WTC11 (cell line): Measurements from ENCODE around the gene GALNT5. TPM values are rescaled to one million over a fixed set of nuclear protein-coding genes. Genes with fewer than 3 reads are reported as not detected.

ENCODE experiments used
- ATAC-seq: fragments of 200-7000 bp; cut with Tn5 transposase; 2 replicates; pipeline ENCODE4 v1.10.0; 2021; ENCODE audit warnings: mild to moderate bottlenecking, moderate library complexity
- CTCF ChIA-PET: fragments of 300-600 bp; sonication (Branson Sonifier 250); formaldehyde crosslinking; loops from one replicate; lab custom pipeline; 2021; ENCODE audit warnings: antibody characterized with exemption; lab: Charles Lee
- POLR2A ChIA-PET: fragments of 350-600 bp; sonication (Branson Sonifier 250); formaldehyde crosslinking; loops from one replicate; lab custom pipeline; 2021; ENCODE audit warnings: antibody characterized with exemption; lab: Charles Lee
- DNase-seq: peaks from one replicate; pipeline ENCODE4 v3.0.0; 2021; ENCODE audit warnings: low spot score
- H3K27ac Mint-ChIP-seq: 2 replicates; pipeline ENCODE4 v1.8.0; 2021; ENCODE audit warnings: mixed read lengths
- H3K27me3 Mint-ChIP-seq: 2 replicates; pipeline ENCODE4 v1.8.0; 2021; ENCODE audit warnings: low read depth, mild to moderate bottlenecking, moderate library complexity, mixed read lengths
- H3K36me3 Mint-ChIP-seq: 2 replicates; pipeline ENCODE4 v1.8.0; 2021; ENCODE audit warnings: mixed read lengths
- H3K4me1 Mint-ChIP-seq: 2 replicates; pipeline ENCODE4 v1.8.0; 2022; ENCODE audit warnings: mixed read lengths
- H3K4me3 Mint-ChIP-seq: 2 replicates; pipeline ENCODE4 v1.8.0; 2021; ENCODE audit warnings: mild to moderate bottlenecking, moderate library complexity, mixed read lengths
- H3K9me3 Mint-ChIP-seq: 2 replicates; pipeline ENCODE4 v1.8.0; 2021; ENCODE audit warnings: mixed read lengths
- ATF1 ChIP-seq: sonication (generic); formaldehyde crosslinking; IDR thresholded peaks from 2 replicates; pipeline ENCODE4 v1.8.1; 2023; ENCODE audit warnings: mild to moderate bottlenecking, moderate library complexity, missing genetic modification reagents
- ELF4 ChIP-seq: sonication (generic); formaldehyde crosslinking; IDR thresholded peaks from 2 replicates; pipeline ENCODE4 v1.8.1; 2022; ENCODE audit warnings: low read depth, mild to moderate bottlenecking, moderate library complexity, missing genetic modification reagents
- KAT7 ChIP-seq: sonication (generic); formaldehyde crosslinking; IDR thresholded peaks from 2 replicates; pipeline ENCODE4 v1.8.1; 2023; ENCODE audit warnings: missing genetic modification reagents, mild to moderate bottlenecking, borderline replicate concordance
- NFYB ChIP-seq: sonication (generic); formaldehyde crosslinking; conservative IDR thresholded peaks from 2 replicates; pipeline ENCODE4 v1.8.0; 2022; ENCODE audit warnings: low read depth, missing genetic modification reagents
- NR3C1 ChIP-seq: sonication (generic); formaldehyde crosslinking; conservative IDR thresholded peaks from 2 replicates; pipeline ENCODE4 v1.8.1; 2023; ENCODE audit warnings: low read depth, mild to moderate bottlenecking, missing genetic modification reagents
- RELA ChIP-seq: sonication (generic); formaldehyde crosslinking; IDR thresholded peaks from 2 replicates; pipeline ENCODE4 v1.8.1; 2022; ENCODE audit warnings: missing genetic modification reagents, mild to moderate bottlenecking, borderline replicate concordance
- SMAD4 ChIP-seq: sonication (generic); formaldehyde crosslinking; IDR thresholded peaks from 2 replicates; pipeline ENCODE4 v1.8.0; 2022; ENCODE audit warnings: mild to moderate bottlenecking, missing genetic modification reagents
- SOX15 ChIP-seq: fragments of 250-450 bp; sonication (Bioruptor Pico); IDR thresholded peaks from 2 replicates; pipeline ENCODE4 v1.9.0; 2021; ENCODE audit warnings: mild to moderate bottlenecking
- SP1 ChIP-seq: sonication (generic); formaldehyde crosslinking; conservative IDR thresholded peaks from 2 replicates; pipeline ENCODE4 v1.8.1; 2022; ENCODE audit warnings: missing genetic modification reagents
- TEAD1 ChIP-seq: sonication (generic); formaldehyde crosslinking; IDR thresholded peaks from 2 replicates; pipeline ENCODE4 v1.8.0; 2022; ENCODE audit warnings: mild to moderate bottlenecking, missing genetic modification reagents
- ZNF138 ChIP-seq: sonication (generic); formaldehyde crosslinking; conservative IDR thresholded peaks from 2 replicates; pipeline ENCODE4 v1.8.1; 2022; ENCODE audit warnings: mild to moderate bottlenecking, moderate library complexity, missing genetic modification reagents
- ZNF219 ChIP-seq: sonication (generic); formaldehyde crosslinking; IDR thresholded peaks from 2 replicates; pipeline ENCODE4 v1.8.0; 2023; ENCODE audit warnings: missing genetic modification reagents, mild to moderate bottlenecking, borderline replicate concordance
- ZNF317 ChIP-seq: sonication (generic); formaldehyde crosslinking; IDR thresholded peaks from 2 replicates; pipeline ENCODE4 v1.8.1; 2023; ENCODE audit warnings: low read depth, mild to moderate bottlenecking, moderate library complexity, missing genetic modification reagents, borderline replicate concordance
- ZNF416 ChIP-seq: fragments of 250-450 bp; sonication (Bioruptor Pico); IDR thresholded peaks from 2 replicates; pipeline ENCODE4 v1.9.0; 2021; ENCODE audit warnings: mild to moderate bottlenecking, inconsistent platforms
- ZNF423 ChIP-seq: fragments of 250-450 bp; sonication (Bioruptor Pico); IDR thresholded peaks from 2 replicates; pipeline ENCODE4 v2.1.2; 2022; ENCODE audit warnings: mild to moderate bottlenecking, moderate library complexity
- ZSCAN18 ChIP-seq: fragments of 250-450 bp; sonication (Bioruptor Pico); IDR thresholded peaks from 2 replicates; pipeline ENCODE4 v2.1.2; 2022; ENCODE audit warnings: mild to moderate bottlenecking, moderate library complexity
- total RNA-seq: library from RNA; stranded (reverse); gene quantifications from 3 replicates; pipeline ENCODE4 v1.2.3, GENCODE V29; 2021
- TF ChIP-seq, protein P1 (sequence below): sonication (generic); formaldehyde crosslinking; IDR thresholded peaks from 2 replicates; pipeline ENCODE4 v1.8.1; 2022; ENCODE audit warnings: low read depth, missing genetic modification reagents, borderline replicate concordance
- TF ChIP-seq, protein P2 (sequence below): sonication (generic); formaldehyde crosslinking; IDR thresholded peaks from 2 replicates; pipeline ENCODE4 v1.8.1; 2022; ENCODE audit warnings: mild to moderate bottlenecking, moderate library complexity, missing genetic modification reagents
- TF ChIP-seq, protein P3 (sequence below): sonication (generic); formaldehyde crosslinking; IDR thresholded peaks from 2 replicates; pipeline ENCODE4 v1.8.1; 2022; ENCODE audit warnings: missing genetic modification reagents, borderline replicate concordance
- TF ChIP-seq, protein P4 (sequence below): sonication (generic); formaldehyde crosslinking; IDR thresholded peaks from 2 replicates; pipeline ENCODE4 v1.8.1; 2023; ENCODE audit warnings: mild to moderate bottlenecking, moderate library complexity, missing genetic modification reagents
- TF ChIP-seq, protein P5 (sequence below): fragments of 250-450 bp; sonication (Bioruptor Pico); IDR thresholded peaks from 2 replicates; pipeline ENCODE4 v1.9.0; 2021; ENCODE audit warnings: mild to moderate bottlenecking

Gene GALNT5
- total RNA-seq, 1 experiment from 2014 or later, result 0.17 TPM

GRCh38 chr2:157216286-157216965 is 41.1 kb upstream of the GALNT5 start (continued):
- TF ChIP-seq, protein P1, sequence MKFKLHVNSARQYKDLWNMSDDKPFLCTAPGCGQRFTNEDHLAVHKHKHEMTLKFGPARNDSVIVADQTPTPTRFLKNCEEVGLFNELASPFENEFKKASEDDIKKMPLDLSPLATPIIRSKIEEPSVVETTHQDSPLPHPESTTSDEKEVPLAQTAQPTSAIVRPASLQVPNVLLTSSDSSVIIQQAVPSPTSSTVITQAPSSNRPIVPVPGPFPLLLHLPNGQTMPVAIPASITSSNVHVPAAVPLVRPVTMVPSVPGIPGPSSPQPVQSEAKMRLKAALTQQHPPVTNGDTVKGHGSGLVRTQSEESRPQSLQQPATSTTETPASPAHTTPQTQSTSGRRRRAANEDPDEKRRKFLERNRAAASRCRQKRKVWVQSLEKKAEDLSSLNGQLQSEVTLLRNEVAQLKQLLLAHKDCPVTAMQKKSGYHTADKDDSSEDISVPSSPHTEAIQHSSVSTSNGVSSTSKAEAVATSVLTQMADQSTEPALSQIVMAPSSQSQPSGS (CRISPR knock-in tag), result no peak
- no peak for TF ChIP-seq KAT7 (CRISPR knock-in tag)
- TF ChIP-seq SOX15 (CRISPR knock-in tag), result no peak
- TF ChIP-seq, protein P2, sequence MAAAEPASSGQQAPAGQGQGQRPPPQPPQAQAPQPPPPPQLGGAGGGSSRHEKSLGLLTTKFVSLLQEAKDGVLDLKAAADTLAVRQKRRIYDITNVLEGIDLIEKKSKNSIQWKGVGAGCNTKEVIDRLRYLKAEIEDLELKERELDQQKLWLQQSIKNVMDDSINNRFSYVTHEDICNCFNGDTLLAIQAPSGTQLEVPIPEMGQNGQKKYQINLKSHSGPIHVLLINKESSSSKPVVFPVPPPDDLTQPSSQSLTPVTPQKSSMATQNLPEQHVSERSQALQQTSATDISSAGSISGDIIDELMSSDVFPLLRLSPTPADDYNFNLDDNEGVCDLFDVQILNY (CRISPR knock-in tag), result no peak
- TF ChIP-seq TEAD1 (CRISPR knock-in tag), result no peak

- DNase-seq (no peak), ATAC-seq (no peak)
- TF ChIP-seq ZNF317 (CRISPR knock-in tag) (no peak), SMAD4 (no peak), SP1 (CRISPR knock-in tag) (no peak), SOX15 (CRISPR knock-in tag) (no peak), ELF4 (CRISPR knock-in tag) (no peak), ZNF138 (CRISPR knock-in tag) (no peak), NR3C1 (CRISPR knock-in tag) (no peak)
- TF ChIP-seq, protein P3, sequence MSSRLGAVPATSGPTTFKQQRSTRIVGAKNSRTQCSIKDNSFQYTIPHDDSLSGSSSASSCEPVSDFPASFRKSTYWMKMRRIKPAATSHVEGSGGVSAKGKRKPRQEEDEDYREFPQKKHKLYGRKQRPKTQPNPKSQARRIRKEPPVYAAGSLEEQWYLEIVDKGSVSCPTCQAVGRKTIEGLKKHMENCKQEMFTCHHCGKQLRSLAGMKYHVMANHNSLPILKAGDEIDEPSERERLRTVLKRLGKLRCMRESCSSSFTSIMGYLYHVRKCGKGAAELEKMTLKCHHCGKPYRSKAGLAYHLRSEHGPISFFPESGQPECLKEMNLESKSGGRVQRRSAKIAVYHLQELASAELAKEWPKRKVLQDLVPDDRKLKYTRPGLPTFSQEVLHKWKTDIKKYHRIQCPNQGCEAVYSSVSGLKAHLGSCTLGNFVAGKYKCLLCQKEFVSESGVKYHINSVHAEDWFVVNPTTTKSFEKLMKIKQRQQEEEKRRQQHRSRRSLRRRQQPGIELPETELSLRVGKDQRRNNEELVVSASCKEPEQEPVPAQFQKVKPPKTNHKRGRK (CRISPR knock-in tag), result no peak
- TF ChIP-seq, protein P4, sequence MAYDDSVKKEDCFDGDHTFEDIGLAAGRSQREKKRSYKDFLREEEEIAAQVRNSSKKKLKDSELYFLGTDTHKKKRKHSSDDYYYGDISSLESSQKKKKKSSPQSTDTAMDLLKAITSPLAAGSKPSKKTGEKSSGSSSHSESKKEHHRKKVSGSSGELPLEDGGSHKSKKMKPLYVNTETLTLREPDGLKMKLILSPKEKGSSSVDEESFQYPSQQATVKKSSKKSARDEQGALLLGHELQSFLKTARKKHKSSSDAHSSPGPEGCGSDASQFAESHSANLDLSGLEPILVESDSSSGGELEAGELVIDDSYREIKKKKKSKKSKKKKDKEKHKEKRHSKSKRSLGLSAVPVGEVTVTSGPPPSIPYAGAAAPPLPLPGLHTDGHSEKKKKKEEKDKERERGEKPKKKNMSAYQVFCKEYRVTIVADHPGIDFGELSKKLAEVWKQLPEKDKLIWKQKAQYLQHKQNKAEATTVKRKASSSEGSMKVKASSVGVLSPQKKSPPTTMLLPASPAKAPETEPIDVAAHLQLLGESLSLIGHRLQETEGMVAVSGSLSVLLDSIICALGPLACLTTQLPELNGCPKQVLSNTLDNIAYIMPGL, result no peak
- Mint-ChIP-seq H3K27me3 (no peaks in the 10 kb centered on the region), H3K4me3 (no peak overlapping the region), H3K36me3 (no peaks in the 10 kb centered on the region), H3K27ac (no peak overlapping the region), H3K9me3 (peaks cover 3% of the 10 kb centered on the region; the same call in 1 of the 2 replicates), H3K4me1 (no peaks in the 10 kb centered on the region)
- POLR2A ChIA-PET, result no interaction called here
- CTCF ChIA-PET, result no interaction called here
Observed at GRCh38 chr2:157217409-157217808, 40.1 kb upstream of the GALNT5 start.

DNA sequence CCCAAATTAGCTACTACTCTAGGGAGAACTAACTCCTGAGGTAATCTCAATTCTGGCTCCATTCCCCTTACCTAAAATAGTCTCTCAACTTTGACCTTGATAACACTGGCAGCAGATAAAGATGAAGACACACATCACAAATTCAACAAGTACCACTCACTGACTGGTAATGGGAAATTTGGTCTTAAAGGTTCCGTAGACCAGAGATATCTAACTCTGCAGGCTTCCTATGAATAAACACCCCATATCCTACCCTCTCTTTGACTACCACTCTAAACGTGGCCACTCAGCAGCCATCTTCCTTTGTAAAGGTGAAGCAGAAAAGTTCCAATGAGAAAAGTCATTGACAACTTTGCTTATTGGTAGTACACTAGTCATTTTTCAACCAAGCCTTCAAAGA is 38.6 kb upstream of the GALNT5 start:
- no peaks in the 10 kb centered on the region for H3K4me1 Mint-ChIP-seq
- H3K27ac Mint-ChIP-seq, result no peak overlapping the region
- no peak for DNase-seq
- H3K9me3 Mint-ChIP-seq, result peaks cover 6% of the 10 kb centered on the region; the same call in 1 of the 2 replicates
- no peak overlapping the region for H3K4me3 Mint-ChIP-seq
- no peaks in the 10 kb centered on the region for H3K36me3 Mint-ChIP-seq
- ChIA-PET CTCF (no interaction called here), POLR2A (no interaction called here)
- no peak for ATAC-seq
- no peaks in the 10 kb centered on the region for H3K27me3 Mint-ChIP-seq
- TF ChIP-seq, protein P2 (CRISPR knock-in tag), result no peak
- TF ChIP-seq ZNF219 (CRISPR knock-in tag) (no peak), ZSCAN18 (CRISPR knock-in tag) (no peak), NFYB (no peak), SP1 (CRISPR knock-in tag) (no peak), RELA (CRISPR knock-in tag) (no peak), ATF1 (no peak), ZNF416 (CRISPR knock-in tag) (no peak), ZNF423 (CRISPR knock-in tag) (no peak)
- TF ChIP-seq, protein P5, sequence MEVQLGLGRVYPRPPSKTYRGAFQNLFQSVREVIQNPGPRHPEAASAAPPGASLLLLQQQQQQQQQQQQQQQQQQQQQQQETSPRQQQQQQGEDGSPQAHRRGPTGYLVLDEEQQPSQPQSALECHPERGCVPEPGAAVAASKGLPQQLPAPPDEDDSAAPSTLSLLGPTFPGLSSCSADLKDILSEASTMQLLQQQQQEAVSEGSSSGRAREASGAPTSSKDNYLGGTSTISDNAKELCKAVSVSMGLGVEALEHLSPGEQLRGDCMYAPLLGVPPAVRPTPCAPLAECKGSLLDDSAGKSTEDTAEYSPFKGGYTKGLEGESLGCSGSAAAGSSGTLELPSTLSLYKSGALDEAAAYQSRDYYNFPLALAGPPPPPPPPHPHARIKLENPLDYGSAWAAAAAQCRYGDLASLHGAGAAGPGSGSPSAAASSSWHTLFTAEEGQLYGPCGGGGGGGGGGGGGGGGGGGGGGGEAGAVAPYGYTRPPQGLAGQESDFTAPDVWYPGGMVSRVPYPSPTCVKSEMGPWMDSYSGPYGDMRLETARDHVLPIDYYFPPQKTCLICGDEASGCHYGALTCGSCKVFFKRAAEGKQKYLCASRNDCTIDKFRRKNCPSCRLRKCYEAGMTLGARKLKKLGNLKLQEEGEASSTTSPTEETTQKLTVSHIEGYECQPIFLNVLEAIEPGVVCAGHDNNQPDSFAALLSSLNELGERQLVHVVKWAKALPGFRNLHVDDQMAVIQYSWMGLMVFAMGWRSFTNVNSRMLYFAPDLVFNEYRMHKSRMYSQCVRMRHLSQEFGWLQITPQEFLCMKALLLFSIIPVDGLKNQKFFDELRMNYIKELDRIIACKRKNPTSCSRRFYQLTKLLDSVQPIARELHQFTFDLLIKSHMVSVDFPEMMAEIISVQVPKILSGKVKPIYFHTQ (CRISPR knock-in tag), result no peak
